GM12878 (cell line): Measurements from ENCODE around the gene GEMIN7. TPM values are rescaled to one million over a fixed set of nuclear protein-coding genes. Genes with fewer than 3 reads are reported as not detected.
"Not testable (repeated sequence)": the region's sequence is repeated elsewhere in the genome, so short reads cannot be mapped to it uniquely, and the experiment has no call there.

ENCODE experiments used
- ATAC-seq: fragments of 200-7000 bp; cut with Tn5 transposase; 3 replicates; pipeline ENCODE4 v1.9.1; 2020; ENCODE audit warnings: mild to moderate bottlenecking, moderate library complexity
- BruUV-seq: library from RNA; stranded (reverse); fragments of 400-500 nt; replicated peaks from 2 replicates; lab custom pipeline; 2021; lab: Mats Ljungman, UMichigan
- CTCF ChIA-PET: fragments of 300-600 bp; sonication (Branson Sonifier 250); formaldehyde crosslinking; extraction: SDS; loops from one replicate; lab custom pipeline; 2021; ENCODE audit warnings: inconsistent platforms; lab: Yijun Ruan, JAX
- POLR2A ChIA-PET: fragments of 350-600 bp; formaldehyde crosslinking; extraction: SDS; loops from one replicate; lab custom pipeline; 2021; ENCODE audit warnings: inconsistent platforms; lab: Charles Lee
- RAD21 ChIA-PET: fragments of 300-600 bp; sonication (Branson Sonifier 250); formaldehyde crosslinking; loops from one replicate; lab custom pipeline; 2023; ENCODE audit warnings: antibody characterized with exemption; ENCODE audit not compliant: unreplicated experiment; lab: Charles Lee
- SMC1A ChIA-PET: fragments of 300-600 bp; sonication (Branson Sonifier 250); formaldehyde crosslinking; loops from one replicate; lab custom pipeline; 2023; ENCODE audit not compliant: unreplicated experiment, uncharacterized antibody; lab: Charles Lee
- DNase-seq: peaks from one replicate; pipeline ENCODE4 v3.0.0-alpha.2; 2011; ENCODE audit warnings: low read depth, low spot score
- FAIRE-seq: peaks from 3 replicates; lab custom pipeline; 2011; peaks lifted over from hg19 to GRCh38; lab: Jason Lieb, UNC
- H2AFZ ChIP-seq: 2 replicates; pipeline ENCODE4 v1.6.0; 2011; ENCODE audit warnings: low read depth, low read length, control low read depth; ENCODE audit not compliant: control insufficient read depth
- H3K27ac ChIP-seq: 2 replicates; pipeline ENCODE4 v1.5.1; 2011; ENCODE audit warnings: control low read depth; ENCODE audit not compliant: control insufficient read depth, insufficient read depth
- H3K27me3 ChIP-seq, 2 experiments: replicated peaks in 1 of 2; 2 replicates each; pipeline versions ENCODE4 v1.6.0 to v1.6.1; 2011; ENCODE audit warnings: low read length in 1 of 2; ENCODE audit not compliant: control insufficient read depth in 2 of 2, insufficient read depth in 2 of 2
- H3K36me3 ChIP-seq, 2 experiments: 2 replicates each; pipeline ENCODE4 v1.5.1; 2011; ENCODE audit warnings: low read length in 1 of 2; ENCODE audit not compliant: control insufficient read depth in 2 of 2, insufficient read depth in 2 of 2
- H3K4me1 ChIP-seq: 2 replicates; pipeline ENCODE4 v1.6.1; 2011; ENCODE audit warnings: mild to moderate bottlenecking, low read length, moderate library complexity, mixed read lengths; ENCODE audit not compliant: control insufficient read depth, insufficient read depth
- H3K4me2 ChIP-seq: 2 replicates; pipeline ENCODE4 v1.6.0; 2011; ENCODE audit warnings: control low read depth; ENCODE audit not compliant: control insufficient read depth, insufficient read depth
- H3K4me3 ChIP-seq: fragments of 200-600 bp; sonication (generic); 2 replicates; pipeline ENCODE4 v1.5.1; 2016
- H3K79me2 ChIP-seq: 2 replicates; pipeline ENCODE4 v1.6.0; 2011; ENCODE audit warnings: low read length; ENCODE audit not compliant: control insufficient read depth, insufficient read depth
- H3K9ac ChIP-seq: 2 replicates; pipeline ENCODE4 v1.8.0; 2011; ENCODE audit warnings: low read length, control low read depth, mixed read lengths; ENCODE audit not compliant: control insufficient read depth, insufficient read depth
- H3K9me3 ChIP-seq: replicated peaks from 3 replicates; pipeline ENCODE4 v1.5.1; 2011; ENCODE audit warnings: mild to moderate bottlenecking, low read length; ENCODE audit not compliant: control insufficient read depth, insufficient read depth
- H4K20me1 ChIP-seq: 2 replicates; pipeline ENCODE4 v1.6.0; 2011; ENCODE audit not compliant: control insufficient read depth, insufficient read depth
- BHLHE40 ChIP-seq, 2 experiments: fragments of 450-650 bp in 1 of 2; IDR thresholded peaks; 2 replicates each; pipeline ENCODE4 v1.6.1; 2011 to 2017; ENCODE audit warnings: low read depth in 2 of 2, borderline replicate concordance in 1 of 2, improper control_type of control experiment in 1 of 2, low read length in 1 of 2, mild to moderate bottlenecking in 1 of 2
- DPF2 ChIP-seq: fragments of 450-650 bp; IDR thresholded peaks from 2 replicates; pipeline ENCODE4 v1.6.1; 2017; ENCODE audit warnings: mild to moderate bottlenecking
- IKZF1 ChIP-seq: fragments of 450-650 bp; conservative IDR thresholded peaks from 2 replicates; pipeline ENCODE4 v1.6.1; 2017; ENCODE audit warnings: antibody characterized with exemption, mild to moderate bottlenecking
- IKZF2 ChIP-seq, 2 experiments: fragments of 450-650 bp; IDR thresholded peaks; 2 replicates each; pipeline ENCODE4 v1.6.1; 2017; ENCODE audit warnings: mild to moderate bottlenecking in 2 of 2, moderate library complexity in 2 of 2
- MEF2B ChIP-seq: fragments of 450-650 bp; IDR thresholded peaks from 2 replicates; pipeline ENCODE4 v1.6.1; 2018; ENCODE audit warnings: mild to moderate bottlenecking, moderate library complexity; ENCODE audit not compliant: partially characterized antibody, poor library complexity, severe bottlenecking
- NBN ChIP-seq: fragments of 450-650 bp; IDR thresholded peaks from 2 replicates; pipeline ENCODE4 v1.6.1; 2016
- NR2F1 ChIP-seq: fragments of 450-650 bp; conservative IDR thresholded peaks from 2 replicates; pipeline ENCODE4 v1.6.1; 2017; ENCODE audit warnings: mild to moderate bottlenecking
- PBX3 ChIP-seq: IDR thresholded peaks from 2 replicates; pipeline ENCODE4 v1.6.1; 2011; ENCODE audit warnings: mild to moderate bottlenecking, low read depth, low read length, moderate library complexity; ENCODE audit not compliant: insufficient replicate concordance
- RELB ChIP-seq: fragments of 450-650 bp; IDR thresholded peaks from 2 replicates; pipeline ENCODE4 v1.6.1; 2017; ENCODE audit warnings: low read depth, mild to moderate bottlenecking, moderate library complexity
- RUNX3 ChIP-seq: IDR thresholded peaks from 2 replicates; pipeline ENCODE4 v1.6.1; 2012; ENCODE audit warnings: low read length, inconsistent platforms
- TCF12 ChIP-seq: IDR thresholded peaks from 2 replicates; pipeline ENCODE4 v1.6.1; 2011; ENCODE audit warnings: low read depth, mild to moderate bottlenecking, low read length
- ZNF687 ChIP-seq: fragments of 450-650 bp; IDR thresholded peaks from 2 replicates; pipeline ENCODE4 v1.6.1; 2017; ENCODE audit warnings: mild to moderate bottlenecking, moderate library complexity
- WGBS: methylation state at CpG from one replicate; pipeline ENCODE4 v1.1.6; 2016; ENCODE audit warnings: low lambda C conversion rate; ENCODE audit not compliant: insufficient replicate concordance, insufficient coverage; ENCODE audit errors: missing lambda C conversion rate; 5-methylcytosine and 5-hydroxymethylcytosine counted together
- in situ Hi-C: fragments of 300-500 bp; cut with MboI; formaldehyde crosslinking; loops from 9 replicates; pipeline ENCODE4 v1.14.3; 2018; ENCODE audit warnings: mixed read lengths
- intact Hi-C: fragments of 100-400 bp; cut with micrococcal nuclease; formaldehyde crosslinking; loops from one replicate; pipeline ENCODE4 v1.14.2; 2022; ENCODE audit not compliant: unreplicated experiment
- polyA plus RNA-seq, 11 experiments: library from polyadenylated mRNA; depleted of rRNA in 4 of 11; unstranded in 6 of 11; stranded (reverse) in 5 of 11; fragments of >200 nt; fragmentation: Nextera tagmentation in 4 of 11; fragmentation: Illumina TruSeq in 1 of 11; extraction: Ambion mirVana in 4 of 11; extraction: Trizol in 1 of 11; gene quantifications; 1 replicate in 1 of 11; 2 replicates in 10 of 11; pipeline versions ENCODE4 v1.2.1 to v1.2.3, GENCODE V29; 2011 to 2016; ENCODE audit warnings: inconsistent platforms in 2 of 11, missing spikeins in 2 of 11, low read depth in 1 of 11
- total RNA-seq, 4 experiments: library from RNA; depleted of rRNA in 3 of 4; stranded (reverse); fragments of >200 nt in 3 of 4; fragmentation: Illumina TruSeq in 1 of 4; extraction: Trizol in 1 of 4; gene quantifications; 2 replicates each; pipeline versions ENCODE4 v1.2.1 to v1.2.3, GENCODE V29; 2013 to 2021
- TF ChIP-seq, protein P1 (sequence below): fragments of 450-650 bp; IDR thresholded peaks from 2 replicates; pipeline ENCODE4 v1.6.1; 2016; ENCODE audit warnings: mild to moderate bottlenecking

GEMIN7 gene
- total and polyA plus RNA-seq, 10 of the 15 experiments (the other 5 are each of a cell fraction or from before 2014, with no cell fraction given), result 21.1 to 76.7 (median 44.9) TPM

DNA sequence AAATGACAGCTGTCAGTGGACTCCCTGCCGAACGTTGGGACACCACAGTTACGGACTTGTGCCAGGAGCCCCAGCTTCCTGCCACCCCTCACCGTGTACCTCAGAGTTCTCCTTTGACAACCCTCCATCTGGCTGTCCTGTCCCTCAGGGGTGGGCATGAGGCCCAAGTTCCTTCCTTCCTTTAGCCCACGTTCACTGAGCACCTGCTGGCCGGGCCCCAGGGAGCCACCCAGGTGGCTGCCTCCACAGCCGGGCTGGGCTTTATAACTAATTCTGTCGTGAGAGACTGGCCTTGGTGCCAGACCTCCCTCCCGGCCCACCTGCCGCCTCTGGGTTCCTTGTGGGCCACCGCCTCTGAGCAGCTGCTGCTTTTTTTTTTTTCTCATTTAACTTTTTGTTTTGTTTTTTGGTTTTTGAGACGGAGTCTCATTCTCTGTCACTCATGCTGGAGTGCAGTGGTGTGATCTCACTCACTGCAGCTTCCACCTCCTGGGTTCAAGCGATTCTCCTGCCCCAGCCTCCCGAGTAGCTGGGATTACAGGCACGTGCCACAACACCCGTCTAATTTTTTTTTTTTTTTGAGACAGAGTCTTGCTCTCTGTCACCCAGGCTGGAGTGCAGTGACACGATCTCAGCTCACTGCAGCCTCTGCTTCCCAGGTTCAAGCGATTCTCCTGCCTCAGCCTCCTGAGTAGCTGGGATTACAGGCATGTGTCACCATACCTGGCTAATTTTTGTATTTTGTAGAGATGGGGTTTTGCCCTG is 39.7 kb downstream of the GEMIN7 start:
- peak; percentile 57 for ATAC-seq
- RAD21 ChIA-PET, result interaction anchor here (1.0 to 2.2 kb wide), 5 partner anchors 15 to 207 kb away, joined by 3 to 12 read pairs (median 4); partner anchors contain the start of genes BLOC1S3 and TRAPPC6A
- H3K27me3 ChIP-seq, intact Hi-C loops, H4K20me1 ChIP-seq, H2AFZ ChIP-seq, DNase-seq, H3K9me3 ChIP-seq, in situ Hi-C loops, H3K36me3 ChIP-seq, FAIRE-seq, BruUV-seq: not testable (repeated sequence)
- H3K4me3 ChIP-seq, result peak overlapping the region; percentile 31; the same call in 1 of the 2 replicates
- H3K4me1 ChIP-seq, result peaks cover 79% of the 10 kb centered on the region
- H3K9ac ChIP-seq, result peak overlapping the region; percentile 50
- 5% methylated on average over 18 of the region's 18 CpGs for WGBS
- SMC1A ChIA-PET, result interaction anchor here (1.0 to 2.3 kb wide), 7 partner anchors 15 to 60 kb away, joined by 3 to 7 read pairs (median 4); partner anchors contain the start of genes BLOC1S3 and TRAPPC6A
- CTCF ChIA-PET, result interaction anchor here (0.7 to 3.2 kb wide), 10 partner anchors 8 to 360 kb away, joined by 3 to 16 read pairs (median 6); partner anchors contain the start of genes BLOC1S3, PPP1R37 and TRAPPC6A
- peak overlapping the region; percentile 66 for H3K27ac ChIP-seq
- POLR2A ChIA-PET, result interaction anchor here (0.7 to 2.9 kb wide), 8 partner anchors 14 to 349 kb away, joined by 3 to 18 read pairs (median 6); partner anchors contain the start of genes BLOC1S3, FOSB, PPP1R37 and TRAPPC6A
- H3K4me2 ChIP-seq, result peak overlapping the region; percentile 81
- peaks cover 66% of the 10 kb centered on the region for H3K79me2 ChIP-seq
- peak; percentile 2; the same call in 1 of the 2 replicates for TF ChIP-seq DPF2
- peak; percentile 31 for TF ChIP-seq MEF2B
- TF ChIP-seq IKZF1, result peak; percentile 14; the same call in 1 of the 2 replicates
- peak; percentile 40; the same call in 1 of the 2 replicates for TF ChIP-seq RUNX3
- peak; percentile 88 for TF ChIP-seq NBN
- TF ChIP-seq, protein P1, sequence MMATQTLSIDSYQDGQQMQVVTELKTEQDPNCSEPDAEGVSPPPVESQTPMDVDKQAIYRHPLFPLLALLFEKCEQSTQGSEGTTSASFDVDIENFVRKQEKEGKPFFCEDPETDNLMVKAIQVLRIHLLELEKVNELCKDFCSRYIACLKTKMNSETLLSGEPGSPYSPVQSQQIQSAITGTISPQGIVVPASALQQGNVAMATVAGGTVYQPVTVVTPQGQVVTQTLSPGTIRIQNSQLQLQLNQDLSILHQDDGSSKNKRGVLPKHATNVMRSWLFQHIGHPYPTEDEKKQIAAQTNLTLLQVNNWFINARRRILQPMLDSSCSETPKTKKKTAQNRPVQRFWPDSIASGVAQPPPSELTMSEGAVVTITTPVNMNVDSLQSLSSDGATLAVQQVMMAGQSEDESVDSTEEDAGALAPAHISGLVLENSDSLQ, result peak; percentile 95
- peak; percentile 58 for TF ChIP-seq PBX3
- TF ChIP-seq NR2F1, result 0 out of 2 replicates have a peak, but pooled peaks have one; percentile 3
- TF ChIP-seq TCF12, result peak; percentile 91; the same call in 1 of the 2 replicates
- TF ChIP-seq BHLHE40 (IDR thresholded peaks at IDR 0.05; ENCODE audit: borderline replicate concordance in 1 of 2, low read depth in 2 of 2, low read length in 1 of 2), result peak in 1 of 2 experiments; percentile 87; a peak in 2 of 4 replicates
- peak; percentile 49; the same call in 1 of the 2 replicates for TF ChIP-seq RELB
- TF ChIP-seq IKZF2 (IDR thresholded peaks at IDR 0.05), result peak in 1 of 2 experiments; percentile 31; a peak in 1 of 4 replicates
- TF ChIP-seq ZNF687, result 0 out of 2 replicates have a peak, but pooled peaks have one; percentile 31
